ENCODE measurements around the gene MAP4K1. TPM values are rescaled to one million over a fixed set of nuclear protein-coding genes. Genes with fewer than 3 reads are reported as not detected.
"Not testable (repeated sequence)": the region's sequence is repeated elsewhere in the genome, so short reads cannot be mapped to it uniquely, and the experiment has no call there.

MAP4K1 gene
- polyA plus RNA-seq, 2 of the 4 experiments (the other 2 are of a cell fraction) = 1.2 to 2.6 TPM

DNA sequence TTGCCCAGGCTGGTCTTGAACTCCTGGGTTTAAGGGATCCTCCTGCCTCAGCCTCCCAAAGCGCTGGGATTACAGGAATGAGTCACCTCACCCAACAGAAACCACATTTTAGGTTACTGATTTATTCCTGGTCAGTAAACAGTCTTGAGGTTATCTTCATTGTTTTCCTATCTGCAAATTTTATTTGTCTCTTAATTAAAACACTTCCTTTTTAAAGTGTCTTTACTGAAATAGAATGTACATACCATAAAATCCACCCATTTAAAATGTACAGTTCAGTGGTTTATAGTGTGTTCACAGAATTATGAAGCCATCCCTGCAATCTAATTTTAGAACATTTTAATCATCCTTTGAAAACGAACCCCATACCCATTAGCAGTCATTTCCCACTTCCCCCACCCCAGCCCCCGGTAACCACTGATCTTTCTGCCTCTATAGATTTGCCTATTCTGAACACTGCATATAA lies 63.0 kb downstream of the MAP4K1 start:
- Histone ChIP-seq H3K4me1 (no peaks in the 10 kb centered on the region), H3K4me3 (no peak overlapping the region), H3K27ac (no peak overlapping the region), H3K4me2 (no peak overlapping the region), H3K9me3 (no peaks in the 10 kb centered on the region)
- no peak for TF ChIP-seq CEBPB (IDR thresholded peaks at IDR 0.05)
- no peak for TF ChIP-seq FOSL2 (IDR thresholded peaks at IDR 0.05)
- 0 out of 2 replicates have a peak, but pooled peaks have one; percentile 24 for TF ChIP-seq FOSL2 (CRISPR knock-in tag; IDR thresholded peaks at IDR 0.05)
- ATAC-seq (no peak), FAIRE-seq (no peak), DNase-seq (ENCODE audit: low read depth in 1 of 2, low spot score in 1 of 2) (no peak)
- ChIA-PET CTCF (interaction anchor here (0.6 to 0.9 kb wide), 5 partner anchors 17 to 325 kb away, joined by 3 to 4 read pairs (median 3); no protein-coding TSS in a partner anchor), POLR2A (no interaction called here)
- WGBS (ENCODE audit: missing lambda C conversion rate) = 44% methylated on average over 3 of the region's 3 CpGs

DNA sequence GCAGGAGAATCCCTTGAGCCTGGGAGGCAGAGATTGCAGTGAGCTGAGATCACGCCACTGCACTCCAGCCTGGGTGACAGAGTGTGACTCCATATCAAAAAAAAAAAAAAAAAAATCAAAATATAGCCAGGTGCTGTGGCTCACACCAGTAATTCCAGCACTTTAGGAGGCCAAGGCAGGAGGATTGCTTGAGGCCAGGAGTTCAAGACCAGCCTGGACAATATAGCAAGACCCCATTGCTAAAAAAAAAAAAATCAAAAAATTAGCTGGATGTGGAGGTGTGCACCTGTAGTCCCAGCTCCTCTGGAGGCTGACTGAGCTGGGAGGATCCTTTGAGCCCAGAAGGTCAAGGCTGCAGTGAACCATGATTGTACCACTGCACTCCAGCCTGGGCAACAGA lies 64.5 kb downstream of the MAP4K1 start:
- not testable (repeated sequence) for DNase-seq (ENCODE audit: low read depth in 1 of 2, low spot score in 1 of 2); H3K27ac ChIP-seq; FAIRE-seq; H3K4me1 ChIP-seq; ATAC-seq; H3K9me3 ChIP-seq; H3K4me2 ChIP-seq; H3K4me3 ChIP-seq
- ChIA-PET CTCF (interaction anchor here (0.5 to 3.2 kb wide), 10 partner anchors 9 to 378 kb away, joined by 3 to 20 read pairs (median 3); no protein-coding TSS in a partner anchor), POLR2A (interaction anchor here (1.3 kb wide), 1 partner anchor 65 kb away, joined by 3 read pairs; no protein-coding TSS in a partner anchor)
- WGBS (ENCODE audit: missing lambda C conversion rate) = 91% methylated on average over 1 of the region's 1 CpG

DNA sequence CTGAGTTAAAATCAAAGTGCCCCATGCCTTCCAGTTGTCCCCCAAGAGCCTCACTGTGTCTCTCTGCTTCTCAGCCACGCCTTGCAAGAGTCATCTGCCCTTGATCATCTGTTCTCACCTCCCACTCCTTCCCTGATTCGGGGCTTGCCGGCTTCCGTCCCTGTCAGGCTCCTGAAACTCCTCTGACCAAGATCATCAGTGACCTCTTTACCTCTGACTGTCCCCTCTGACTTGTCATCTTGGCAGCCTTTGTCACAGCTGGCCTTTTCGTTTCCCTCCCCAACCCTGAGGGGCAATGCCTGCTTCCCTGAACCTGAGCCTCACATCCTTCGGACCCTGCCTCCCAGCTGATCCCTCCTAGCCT lies 66.3 kb downstream of the MAP4K1 start:
- FAIRE-seq (peak; percentile 93), DNase-seq (ENCODE audit: low read depth in 1 of 2, low spot score in 1 of 2) (no peak), ATAC-seq (peak in 1 of 2 experiments; percentile 30; a peak in 3 of 6 replicates)
- no peaks in the 10 kb centered on the region for H3K4me1 ChIP-seq
- no peak overlapping the region for H3K4me2 ChIP-seq
- no peak overlapping the region for H3K4me3 ChIP-seq
- WGBS (ENCODE audit: missing lambda C conversion rate) = 49% methylated on average over 6 of the region's 6 CpGs
- CTCF ChIA-PET = interaction anchor here (1.0 to 3.2 kb wide), 8 partner anchors 16 to 379 kb away, joined by 3 to 20 read pairs (median 6); partner anchors contain the start of genes FAM98C, MRPS12 and SARS2
- TF ChIP-seq ZSCAN20 (CRISPR knock-in tag; IDR thresholded peaks at IDR 0.05) (no peak), CBX8 (IDR thresholded peaks at IDR 0.05) (no peak), CEBPB (IDR thresholded peaks at IDR 0.05) (no peak), EP300 (IDR thresholded peaks at IDR 0.05) (no peak), SMC3 (IDR thresholded peaks at IDR 0.05) (no peak), POLR2A (IDR thresholded peaks at IDR 0.05; ENCODE audit: low read length) (no peak), ELK1 (IDR thresholded peaks at IDR 0.05; ENCODE audit: low read depth, low read length) (no peak), HOXB5 (CRISPR knock-in tag; IDR thresholded peaks at IDR 0.05) (no peak), RARB (CRISPR knock-in tag; IDR thresholded peaks at IDR 0.05) (no peak), EHMT2 (IDR thresholded peaks at IDR 0.05; ENCODE audit: low read depth) (no peak), ATOH8 (CRISPR knock-in tag; IDR thresholded peaks at IDR 0.05; ENCODE audit: low read depth) (no peak), CHD4 (IDR thresholded peaks at IDR 0.05; ENCODE audit: borderline replicate concordance) (no peak), FOXS1 (CRISPR knock-in tag; IDR thresholded peaks at IDR 0.05) (no peak), CBX2 (IDR thresholded peaks at IDR 0.05; ENCODE audit: borderline replicate concordance, low read depth) (no peak)
- TF ChIP-seq, protein P1, sequence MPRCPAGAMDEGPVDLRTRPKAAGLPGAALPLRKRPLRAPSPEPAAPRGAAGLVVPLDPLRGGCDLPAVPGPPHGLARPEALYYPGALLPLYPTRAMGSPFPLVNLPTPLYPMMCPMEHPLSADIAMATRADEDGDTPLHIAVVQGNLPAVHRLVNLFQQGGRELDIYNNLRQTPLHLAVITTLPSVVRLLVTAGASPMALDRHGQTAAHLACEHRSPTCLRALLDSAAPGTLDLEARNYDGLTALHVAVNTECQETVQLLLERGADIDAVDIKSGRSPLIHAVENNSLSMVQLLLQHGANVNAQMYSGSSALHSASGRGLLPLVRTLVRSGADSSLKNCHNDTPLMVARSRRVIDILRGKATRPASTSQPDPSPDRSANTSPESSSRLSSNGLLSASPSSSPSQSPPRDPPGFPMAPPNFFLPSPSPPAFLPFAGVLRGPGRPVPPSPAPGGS (IDR thresholded peaks at IDR 0.05) = no peak
- TF ChIP-seq, protein P2, sequence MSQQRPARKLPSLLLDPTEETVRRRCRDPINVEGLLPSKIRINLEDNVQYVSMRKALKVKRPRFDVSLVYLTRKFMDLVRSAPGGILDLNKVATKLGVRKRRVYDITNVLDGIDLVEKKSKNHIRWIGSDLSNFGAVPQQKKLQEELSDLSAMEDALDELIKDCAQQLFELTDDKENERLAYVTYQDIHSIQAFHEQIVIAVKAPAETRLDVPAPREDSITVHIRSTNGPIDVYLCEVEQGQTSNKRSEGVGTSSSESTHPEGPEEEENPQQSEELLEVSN (IDR thresholded peaks at IDR 0.05; ENCODE audit: borderline replicate concordance, low read depth) = no peak
- TF ChIP-seq, protein P3, sequence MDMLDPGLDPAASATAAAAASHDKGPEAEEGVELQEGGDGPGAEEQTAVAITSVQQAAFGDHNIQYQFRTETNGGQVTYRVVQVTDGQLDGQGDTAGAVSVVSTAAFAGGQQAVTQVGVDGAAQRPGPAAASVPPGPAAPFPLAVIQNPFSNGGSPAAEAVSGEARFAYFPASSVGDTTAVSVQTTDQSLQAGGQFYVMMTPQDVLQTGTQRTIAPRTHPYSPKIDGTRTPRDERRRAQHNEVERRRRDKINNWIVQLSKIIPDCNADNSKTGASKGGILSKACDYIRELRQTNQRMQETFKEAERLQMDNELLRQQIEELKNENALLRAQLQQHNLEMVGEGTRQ (IDR thresholded peaks at IDR 0.05) = no peak
- no peak overlapping the region for H3K27ac ChIP-seq
- POLR2A ChIA-PET = no interaction called here
- no peaks in the 10 kb centered on the region for H3K9me3 ChIP-seq
